ENCODE results near the gene C10orf90. TPM values are rescaled to one million over a fixed set of nuclear protein-coding genes. Genes with fewer than 3 reads are reported as not detected.

The C10orf90 gene
- total RNA-seq, 4 donors from 2014 or later: not detected

DNA sequence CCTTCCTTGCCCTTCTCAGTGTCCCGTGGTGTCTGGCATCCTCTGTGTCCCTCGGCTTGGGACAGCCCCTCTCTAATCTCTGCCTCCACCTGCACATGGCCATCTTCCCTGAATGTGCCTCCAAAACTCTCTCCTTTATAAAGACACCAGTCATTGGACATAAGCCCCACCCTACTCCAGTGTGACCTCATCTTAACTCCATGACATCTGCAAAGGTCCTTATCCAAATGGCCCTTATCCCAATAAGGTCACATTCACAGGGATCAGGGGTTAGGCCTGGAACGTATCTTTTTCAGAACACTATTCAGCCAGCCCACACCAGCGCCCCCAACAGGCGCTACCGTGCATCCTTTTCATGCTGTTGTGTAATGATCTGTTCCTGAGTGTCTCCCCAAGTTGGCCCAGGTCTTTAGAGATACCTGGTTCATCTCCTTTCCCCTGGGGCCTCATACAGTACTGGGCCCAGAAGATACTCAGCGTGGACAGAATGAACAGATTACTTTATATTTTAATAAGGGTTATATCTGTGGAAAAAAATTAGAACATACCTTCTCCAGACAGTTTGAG is 149.7 kb downstream of the C10orf90 start:
- DNase-seq: no peak
- H3K27ac ChIP-seq: no peak overlapping the region
- H3K4me1 ChIP-seq: no peaks in the 10 kb centered on the region
- H3K4me3 ChIP-seq: no peak overlapping the region
- H3K9me3 ChIP-seq: no peaks in the 10 kb centered on the region
- H3K36me3 ChIP-seq: no peaks in the 10 kb centered on the region
- TF ChIP-seq, protein P1, sequence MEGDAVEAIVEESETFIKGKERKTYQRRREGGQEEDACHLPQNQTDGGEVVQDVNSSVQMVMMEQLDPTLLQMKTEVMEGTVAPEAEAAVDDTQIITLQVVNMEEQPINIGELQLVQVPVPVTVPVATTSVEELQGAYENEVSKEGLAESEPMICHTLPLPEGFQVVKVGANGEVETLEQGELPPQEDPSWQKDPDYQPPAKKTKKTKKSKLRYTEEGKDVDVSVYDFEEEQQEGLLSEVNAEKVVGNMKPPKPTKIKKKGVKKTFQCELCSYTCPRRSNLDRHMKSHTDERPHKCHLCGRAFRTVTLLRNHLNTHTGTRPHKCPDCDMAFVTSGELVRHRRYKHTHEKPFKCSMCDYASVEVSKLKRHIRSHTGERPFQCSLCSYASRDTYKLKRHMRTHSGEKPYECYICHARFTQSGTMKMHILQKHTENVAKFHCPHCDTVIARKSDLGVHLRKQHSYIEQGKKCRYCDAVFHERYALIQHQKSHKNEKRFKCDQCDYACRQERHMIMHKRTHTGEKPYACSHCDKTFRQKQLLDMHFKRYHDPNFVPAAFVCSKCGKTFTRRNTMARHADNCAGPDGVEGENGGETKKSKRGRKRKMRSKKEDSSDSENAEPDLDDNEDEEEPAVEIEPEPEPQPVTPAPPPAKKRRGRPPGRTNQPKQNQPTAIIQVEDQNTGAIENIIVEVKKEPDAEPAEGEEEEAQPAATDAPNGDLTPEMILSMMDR (IDR thresholded peaks at IDR 0.05): no peak
- no peak for TF ChIP-seq POLR2A (IDR thresholded peaks at IDR 0.05)
- no peaks in the 10 kb centered on the region for H3K27me3 ChIP-seq

DNA sequence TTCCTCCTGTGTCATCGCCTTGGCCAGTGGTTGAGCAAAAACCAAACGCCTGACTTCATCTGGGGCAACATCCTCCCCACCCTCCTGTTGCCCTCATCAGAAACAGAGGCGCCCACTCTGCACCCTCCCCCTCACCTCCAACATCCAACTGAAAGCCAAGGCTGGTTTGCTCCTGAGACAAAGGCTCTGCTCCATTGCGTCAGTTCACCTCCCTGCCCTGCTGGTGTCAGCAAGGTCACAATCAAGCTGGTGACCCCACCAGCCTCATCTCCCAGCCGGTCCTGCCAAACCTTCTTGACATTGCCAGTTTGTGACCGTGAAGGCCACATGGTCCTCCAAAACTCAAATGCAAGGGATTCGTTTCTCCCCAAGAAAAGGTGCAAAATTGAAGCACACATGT is 150.5 kb downstream of the C10orf90 start:
- no peak overlapping the region for H3K27ac ChIP-seq
- no peaks in the 10 kb centered on the region for H3K9me3 ChIP-seq
- no peaks in the 10 kb centered on the region for H3K36me3 ChIP-seq
- TF ChIP-seq, protein P1 (IDR thresholded peaks at IDR 0.05): no peak
- TF ChIP-seq POLR2A (IDR thresholded peaks at IDR 0.05): no peak
- no peak overlapping the region for H3K4me3 ChIP-seq
- H3K27me3 ChIP-seq: no peaks in the 10 kb centered on the region
- no peaks in the 10 kb centered on the region for H3K4me1 ChIP-seq
- no peak for DNase-seq

DNA sequence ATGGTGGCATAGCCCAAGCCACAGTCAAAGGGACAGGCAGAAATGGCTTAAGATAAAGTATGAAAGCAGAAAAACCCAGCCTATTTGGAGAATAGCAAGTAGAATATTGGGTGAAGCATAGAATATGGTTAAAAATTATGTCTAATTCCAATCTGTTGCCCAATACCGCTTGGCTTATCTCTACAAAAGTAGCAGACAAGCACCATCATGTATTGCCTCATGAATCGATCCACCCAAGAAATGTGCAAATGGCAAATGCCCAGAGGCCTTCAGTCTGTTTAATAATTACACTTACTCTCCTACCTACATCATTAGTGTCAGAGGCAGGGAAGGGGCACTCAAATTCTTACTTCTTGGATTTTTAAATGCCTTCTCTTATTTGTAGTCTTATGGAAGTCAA is 151.3 kb downstream of the C10orf90 start:
- no peak overlapping the region for H3K4me3 ChIP-seq
- no peaks in the 10 kb centered on the region for H3K36me3 ChIP-seq
- H3K4me1 ChIP-seq: no peaks in the 10 kb centered on the region
- no peaks in the 10 kb centered on the region for H3K9me3 ChIP-seq
- no peaks in the 10 kb centered on the region for H3K27me3 ChIP-seq
- no peak for DNase-seq
- H3K27ac ChIP-seq: no peak overlapping the region
- TF ChIP-seq, protein P1 (IDR thresholded peaks at IDR 0.05): no peak
- TF ChIP-seq POLR2A (IDR thresholded peaks at IDR 0.05): no peak

DNA sequence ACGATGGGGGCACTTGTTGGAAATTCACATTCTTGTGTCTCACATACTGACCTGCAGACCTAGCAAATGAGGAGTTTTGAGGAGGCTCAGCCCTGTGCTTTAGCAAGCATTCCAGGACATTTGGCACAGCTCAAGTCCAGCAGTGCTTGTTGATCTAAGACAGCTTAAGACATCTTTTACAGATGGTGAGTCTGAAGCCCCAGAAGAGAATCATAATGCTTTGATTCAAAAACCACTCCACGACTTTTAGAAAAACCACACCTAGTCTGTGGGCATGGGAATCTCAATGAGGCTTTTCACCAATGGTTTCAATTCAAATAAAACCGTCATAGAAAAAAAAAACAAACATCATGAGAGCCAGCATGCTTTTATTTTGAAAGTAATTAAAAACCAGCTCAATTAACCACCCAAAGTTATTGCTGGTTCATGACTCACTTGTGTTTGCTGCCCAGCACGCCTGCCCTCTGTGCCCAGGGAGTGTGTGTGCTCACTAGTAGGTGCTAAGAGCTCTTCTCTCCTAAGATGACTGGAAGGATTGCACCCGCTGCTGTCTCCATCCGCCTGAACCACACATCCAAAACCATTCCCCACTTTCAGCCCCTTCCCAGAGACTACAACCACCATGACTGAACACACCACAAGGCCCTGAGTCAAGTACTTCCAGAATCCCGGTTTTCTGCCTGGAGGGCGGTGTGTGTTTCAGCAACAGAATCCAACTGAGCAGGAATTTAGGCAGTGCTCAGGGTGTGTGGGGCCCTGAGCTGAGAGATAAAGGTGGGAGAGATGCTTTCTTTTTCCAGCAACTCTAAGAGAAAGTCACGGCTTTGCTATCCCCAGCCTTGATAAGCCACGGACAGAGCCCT is 152.0 kb downstream of the C10orf90 start:
- TF ChIP-seq, protein P1 (IDR thresholded peaks at IDR 0.05): no peak
- TF ChIP-seq POLR2A (IDR thresholded peaks at IDR 0.05): no peak
- no peaks in the 10 kb centered on the region for H3K36me3 ChIP-seq
- no peak for DNase-seq
- no peaks in the 10 kb centered on the region for H3K9me3 ChIP-seq
- no peaks in the 10 kb centered on the region for H3K4me1 ChIP-seq
- H3K27me3 ChIP-seq: no peaks in the 10 kb centered on the region
- H3K4me3 ChIP-seq: no peak overlapping the region
- no peak overlapping the region for H3K27ac ChIP-seq

DNA sequence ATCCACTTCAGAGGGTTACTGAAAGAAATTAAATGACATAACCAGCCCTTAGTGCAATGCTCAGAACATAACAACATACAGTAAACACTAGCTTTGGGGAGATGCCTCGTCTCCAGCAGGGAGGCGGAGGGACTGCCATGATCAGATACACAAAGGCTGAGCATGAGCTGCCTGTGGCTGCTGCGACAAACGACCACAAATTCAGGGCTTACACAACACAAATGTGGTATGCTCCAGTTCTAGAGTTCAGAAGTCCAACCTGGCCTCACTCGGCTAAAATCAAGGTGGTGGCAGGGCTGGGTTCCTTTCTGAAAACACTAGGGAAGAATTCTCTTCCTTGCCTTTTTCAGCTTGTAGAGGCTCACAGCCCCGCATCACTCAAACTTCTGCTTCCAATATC is 154.0 kb downstream of the C10orf90 start:
- TF ChIP-seq, protein P1 (IDR thresholded peaks at IDR 0.05): no peak
- TF ChIP-seq POLR2A (IDR thresholded peaks at IDR 0.05): no peak
- Histone ChIP-seq H3K36me3 (no peaks in the 10 kb centered on the region), H3K4me3 (no peak overlapping the region), H3K27ac (no peak overlapping the region), H3K27me3 (no peaks in the 10 kb centered on the region), H3K4me1 (no peaks in the 10 kb centered on the region), H3K9me3 (no peaks in the 10 kb centered on the region)
- no peak for DNase-seq

Measured in Peyer's patch (tissue), 4 donors.